Right lobe of liver (tissue), 4 donors: Measurements from ENCODE around the gene LPCAT1.

Experiments
- POLR2A ChIP-seq: fragments of 450-650 bp; IDR thresholded peaks from one replicate; pipeline ENCODE4 v1.6.1; 2017; ENCODE audit warnings: antibody characterized with exemption, mild to moderate bottlenecking
- TF ChIP-seq, protein P1 (sequence below), 4 donors: fragments of 200-600 bp in 3 of 4; fragments of 450-650 bp in 1 of 4; IDR thresholded peaks; one replicate each; pipeline versions ENCODE4 v1.5.1 to v1.8.0; 2016 to 2022; ENCODE audit warnings: antibody characterized with exemption in 4 of 4, mild to moderate bottlenecking in 2 of 4
- donor health status: DM: no; HTN: no; CAD: no.
- donor health status: DM: no; HTN: no; CAD: no.
- donor health status: DM: no; HTN: yes; CAD: no.

DNA sequence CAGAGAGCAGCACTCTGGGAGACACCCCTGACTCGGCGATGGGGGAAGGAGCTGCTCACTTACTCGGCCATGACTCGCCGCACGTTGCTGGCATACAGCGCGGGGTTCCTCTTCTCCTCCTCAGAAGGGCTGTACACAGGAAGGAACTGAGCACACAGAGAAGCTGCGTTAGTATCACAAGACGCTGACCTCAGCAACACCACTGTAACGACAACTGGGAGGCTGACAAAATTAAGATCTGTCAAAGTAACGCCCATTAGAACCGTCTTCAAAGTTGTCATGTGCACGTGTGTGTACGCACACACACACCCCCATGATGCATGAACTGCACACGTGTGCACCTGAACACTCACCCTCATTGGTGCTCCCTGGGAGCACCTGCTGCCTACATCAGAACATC, 46.4 kb downstream of the LPCAT1 start:
- no peak for TF ChIP-seq POLR2A
- TF ChIP-seq, protein P1, sequence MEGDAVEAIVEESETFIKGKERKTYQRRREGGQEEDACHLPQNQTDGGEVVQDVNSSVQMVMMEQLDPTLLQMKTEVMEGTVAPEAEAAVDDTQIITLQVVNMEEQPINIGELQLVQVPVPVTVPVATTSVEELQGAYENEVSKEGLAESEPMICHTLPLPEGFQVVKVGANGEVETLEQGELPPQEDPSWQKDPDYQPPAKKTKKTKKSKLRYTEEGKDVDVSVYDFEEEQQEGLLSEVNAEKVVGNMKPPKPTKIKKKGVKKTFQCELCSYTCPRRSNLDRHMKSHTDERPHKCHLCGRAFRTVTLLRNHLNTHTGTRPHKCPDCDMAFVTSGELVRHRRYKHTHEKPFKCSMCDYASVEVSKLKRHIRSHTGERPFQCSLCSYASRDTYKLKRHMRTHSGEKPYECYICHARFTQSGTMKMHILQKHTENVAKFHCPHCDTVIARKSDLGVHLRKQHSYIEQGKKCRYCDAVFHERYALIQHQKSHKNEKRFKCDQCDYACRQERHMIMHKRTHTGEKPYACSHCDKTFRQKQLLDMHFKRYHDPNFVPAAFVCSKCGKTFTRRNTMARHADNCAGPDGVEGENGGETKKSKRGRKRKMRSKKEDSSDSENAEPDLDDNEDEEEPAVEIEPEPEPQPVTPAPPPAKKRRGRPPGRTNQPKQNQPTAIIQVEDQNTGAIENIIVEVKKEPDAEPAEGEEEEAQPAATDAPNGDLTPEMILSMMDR (IDR thresholded peaks at IDR 0.05): no peak
